Measurements from ENCODE around the gene RPAP3. TPM values are rescaled to one million over a fixed set of nuclear protein-coding genes. Genes with fewer than 3 reads are reported as not detected.

The RPAP3 gene
- total RNA-seq, 1 experiment from 2014 or later, result 48.9 TPM

DNA sequence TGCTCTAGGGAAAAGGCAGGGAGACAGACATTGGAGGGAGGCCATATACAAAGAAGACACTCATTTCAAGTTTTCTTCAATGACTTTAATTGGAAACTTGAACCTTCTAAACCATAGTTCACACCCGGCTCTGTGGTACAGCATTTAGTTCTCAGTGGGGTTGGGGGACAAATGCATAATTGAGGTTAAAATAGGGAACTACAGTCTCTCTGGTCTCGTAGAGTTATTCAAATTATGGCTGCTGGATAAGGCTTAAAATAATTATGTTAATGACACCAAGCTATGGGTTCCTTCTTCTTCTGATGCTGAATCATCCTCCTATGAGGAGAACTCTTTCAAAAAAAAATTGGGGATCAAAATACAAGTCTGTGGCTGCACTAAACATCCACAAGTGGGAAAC lies 3.8 kb upstream of the RPAP3 start:
- Histone ChIP-seq H2BK5ac (ENCODE audit: insufficient read length, low read length) (no peak overlapping the region), H3K27me3 (ENCODE audit: insufficient read depth, low read length) (no peaks in the 10 kb centered on the region), H3T11ph (ENCODE audit: low read length) (no peak overlapping the region), H2BK12ac (ENCODE audit: insufficient read length, low read depth, low read length) (no peak overlapping the region), H3K4ac (ENCODE audit: low read depth, low read length) (no peak overlapping the region), H3K79me2 (ENCODE audit: insufficient read depth, low read length) (peaks cover 5% of the 10 kb centered on the region; the same call in 1 of the 2 replicates), H4K8ac (replicated peaks; ENCODE audit: insufficient read length, low read depth, low read length) (no peak overlapping the region), H3K9ac (ENCODE audit: extremely low read depth, insufficient read length, low read length) (no peak overlapping the region), H3K27ac (ENCODE audit: insufficient read length, low read depth, low read length) (no peak overlapping the region), H3K4me2 (ENCODE audit: insufficient read depth, insufficient read length, low read length) (no peak overlapping the region), H2BK120ac (ENCODE audit: low read depth, low read length, poor library complexity, severe bottlenecking) (no peak overlapping the region), H4K91ac (ENCODE audit: insufficient read length, low read depth, low read length) (no peak overlapping the region), H3K56ac (ENCODE audit: insufficient read length, low read depth, low read length) (no peak overlapping the region), H3K23ac (ENCODE audit: insufficient read length, low read depth, low read length) (no peak overlapping the region), H2BK15ac (ENCODE audit: low read depth, low read length) (no peak overlapping the region), H3K79me1 (ENCODE audit: insufficient read depth, low read depth, low read length, poor library complexity, severe bottlenecking) (no peaks in the 10 kb centered on the region), H4K5ac (ENCODE audit: insufficient read length, low read depth, low read length) (no peak overlapping the region), H3K14ac (ENCODE audit: insufficient read depth, low read length) (no peak overlapping the region), H4K20me1 (ENCODE audit: control insufficient read depth, insufficient read depth, insufficient read length) (no peaks in the 10 kb centered on the region), H3K9me3 (ENCODE audit: control insufficient read depth, low read depth, low read length) (no peaks in the 10 kb centered on the region), H2AK5ac (ENCODE audit: insufficient read length, low read length) (no peak overlapping the region), H3K4me1 (ENCODE audit: insufficient read depth, low read length) (no peaks in the 10 kb centered on the region; the same call in 1 of the 2 replicates), H2BK20ac (ENCODE audit: low read depth, low read length, poor library complexity, severe bottlenecking) (no peak overlapping the region), H2AFZ (ENCODE audit: low read length) (no peak overlapping the region), H3K23me2 (ENCODE audit: insufficient read length, low read depth, low read length, poor library complexity, severe bottlenecking) (peaks cover 6% of the 10 kb centered on the region), H3K18ac (ENCODE audit: insufficient read length, low read depth, low read length) (no peak overlapping the region)
- no peak for DNase-seq
- no peaks in the 10 kb centered on the region for H3K9me3 Mint-ChIP-seq
- H3K4me3 Mint-ChIP-seq, result no peak overlapping the region
- WGBS (ENCODE audit: extremely low coverage, insufficient read length, low lambda C conversion rate), result no CpG with 5 or more reads among the region's 2 CpGs
- no peak for TF ChIP-seq CTCF (conservative IDR thresholded peaks at IDR 0.05)
- peaks cover 0 to 2% (median 0%) of the 10 kb centered on the region in 3 experiments; a peak in 1 of 7 replicates for H3K36me3 Mint-ChIP-seq (ENCODE audit: insufficient read depth in 1 of 3, low read depth in 3 of 3)
- H3K27me3 Mint-ChIP-seq (ENCODE audit: low read depth), result peaks cover 11% of the 10 kb centered on the region
- H3K27ac Mint-ChIP-seq, result no peak overlapping the region
- peaks cover 12 to 13% of the 10 kb centered on the region in 2 experiments for H3K4me1 Mint-ChIP-seq

Data from H9 (cell line).